ENCODE data around the gene ASCC1. TPM values are rescaled to one million over a fixed set of nuclear protein-coding genes. Genes with fewer than 3 reads are reported as not detected.

Gene ASCC1
- total and polyA plus RNA-seq, 2 donors (not counting 3 experiments of a cell fraction or from before 2014, with no cell fraction given), result 16.0 to 24.9 TPM

- H3K4me3 ChIP-seq (replicated peaks in 1 of 3; ENCODE audit: insufficient read depth in 1 of 3, low read depth in 1 of 3, low read length in 3 of 3), result peak overlapping the region; percentile 61 to 78 (median 71)
- FAIRE-seq (peak; percentile 74), DNase-seq (ENCODE audit: low read depth, low spot score) (no peak)
- POLR2A ChIA-PET, result interaction anchor here (0.6 to 2.7 kb wide), 2 partner anchors 14 to 55 kb away, joined by 3 to 23 read pairs; partner anchors contain the start of gene DDIT4
- BruUV-seq (replicated peaks), result no TSS peak
- H2AFZ ChIP-seq (ENCODE audit: low read depth, low read length), result peak overlapping the region; percentile 98
- H3K79me2 ChIP-seq (ENCODE audit: control insufficient read depth, insufficient read depth, low read length), result no peaks in the 10 kb centered on the region
- dilution Hi-C loops (cut with MboI; ENCODE audit: extremely low pct_ligation_motif_present, low sequenced_read_pairs) (no loop called here), intact Hi-C loops (cut with micrococcal nuclease) (loop anchor here (1.0 kb wide), 1 partner anchor 13 kb away; the partner anchor contains the start of gene DDIT4)
- no peaks in the 10 kb centered on the region for H3K9me1 ChIP-seq (replicated peaks; ENCODE audit: control insufficient read depth, extremely low read depth, insufficient read depth, low read length)
- TF ChIP-seq CTCF (IDR thresholded peaks at IDR 0.05; ENCODE audit: extremely low read depth in 1 of 2, insufficient read depth in 1 of 2, low read depth in 1 of 2, low read length in 2 of 2) (no peak), POLR2A (IDR thresholded peaks at IDR 0.05; ENCODE audit: low read depth, low read length) (no peak), GATA2 (IDR thresholded peaks at IDR 0.05; ENCODE audit: insufficient read depth, insufficient read length, low read depth, low read length) (no peak), EZH2 (IDR thresholded peaks at IDR 0.05; ENCODE audit: borderline replicate concordance, low read depth, low read length, severe bottlenecking) (no peak), FOS (IDR thresholded peaks at IDR 0.05; ENCODE audit: borderline replicate concordance, insufficient read depth, low read length) (no peak), JUN (IDR thresholded peaks at IDR 0.05; ENCODE audit: borderline replicate concordance, insufficient read depth, insufficient read length, low read depth) (no peak), MYC (IDR thresholded peaks at IDR 0.05; ENCODE audit: low read depth, low read length) (no peak)
- TF ChIP-seq, protein P1, sequence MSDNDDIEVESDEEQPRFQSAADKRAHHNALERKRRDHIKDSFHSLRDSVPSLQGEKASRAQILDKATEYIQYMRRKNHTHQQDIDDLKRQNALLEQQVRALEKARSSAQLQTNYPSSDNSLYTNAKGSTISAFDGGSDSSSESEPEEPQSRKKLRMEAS (IDR thresholded peaks at IDR 0.05; ENCODE audit: insufficient read depth, insufficient read length), result no peak
- H3K27ac ChIP-seq (ENCODE audit: insufficient read depth, low read depth, low read length), result no peak overlapping the region
- H3K9me3 ChIP-seq (replicated peaks; ENCODE audit: control insufficient read depth, insufficient read depth, low read length), result no peaks in the 10 kb centered on the region
- H3K4me2 ChIP-seq (ENCODE audit: insufficient read depth, low read length), result peak overlapping the region; percentile 76
- no peaks in the 10 kb centered on the region for H3K36me3 ChIP-seq (ENCODE audit: control insufficient read depth in 2 of 2, extremely low read depth in 1 of 2, insufficient read depth in 2 of 2, low read length in 2 of 2)
- no peaks in the 10 kb centered on the region for H4K20me1 ChIP-seq (replicated peaks; ENCODE audit: control insufficient read depth, extremely low read depth, insufficient read depth, low read length)
- no peaks in the 10 kb centered on the region for H3K27me3 ChIP-seq (ENCODE audit: control insufficient read depth in 2 of 2, insufficient read depth in 2 of 2, low read length in 2 of 2)
- peaks cover 17% of the 10 kb centered on the region for H3K4me1 ChIP-seq (ENCODE audit: control insufficient read depth, extremely low read depth, insufficient read depth, low read length)
- CTCF ChIA-PET, result interaction anchor here (0.6 to 2.4 kb wide), 14 partner anchors 8 to 212 kb away, joined by 3 to 12 read pairs (median 4); partner anchors contain the start of gene DDIT4
- peak overlapping the region; percentile 76 for H3K9ac ChIP-seq (replicated peaks; ENCODE audit: extremely low read depth, insufficient read depth, low read length)
Observed at GRCh38 chr10:72260239-72260975, 44.3 kb upstream of the ASCC1 start.
